ENCODE data around the gene CTNNA2.
"Not testable (repeated sequence)": the region's sequence is repeated elsewhere in the genome, so short reads cannot be mapped to it uniquely, and the experiment has no call there.

CTNNA2 gene

DNA sequence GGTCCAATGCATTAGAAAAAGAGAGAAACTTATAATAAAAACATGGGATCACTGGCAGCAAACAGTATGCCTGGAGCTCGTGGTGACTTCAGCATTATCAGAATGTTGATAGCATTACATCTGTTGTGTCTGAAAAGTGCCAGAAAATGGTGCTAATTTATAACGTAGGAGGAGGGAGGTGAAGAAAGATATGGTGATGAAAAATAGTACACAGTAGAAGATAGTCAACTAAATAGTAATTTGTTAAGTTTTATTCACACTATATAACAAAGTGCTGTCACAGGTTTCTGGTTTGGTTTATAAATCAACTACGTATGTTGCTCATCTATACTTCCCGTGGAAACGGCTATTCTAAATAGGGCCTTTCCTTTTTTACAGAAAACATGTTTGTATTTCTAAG lies 674.3 kb downstream of the CTNNA2 start:
- no peak for DNase-seq
- in situ Hi-C loops (cut with MboI; ENCODE audit: low pct_unique_long_range_greater_than_20kb, low sequenced_read_pairs) = no loop called here

DNA sequence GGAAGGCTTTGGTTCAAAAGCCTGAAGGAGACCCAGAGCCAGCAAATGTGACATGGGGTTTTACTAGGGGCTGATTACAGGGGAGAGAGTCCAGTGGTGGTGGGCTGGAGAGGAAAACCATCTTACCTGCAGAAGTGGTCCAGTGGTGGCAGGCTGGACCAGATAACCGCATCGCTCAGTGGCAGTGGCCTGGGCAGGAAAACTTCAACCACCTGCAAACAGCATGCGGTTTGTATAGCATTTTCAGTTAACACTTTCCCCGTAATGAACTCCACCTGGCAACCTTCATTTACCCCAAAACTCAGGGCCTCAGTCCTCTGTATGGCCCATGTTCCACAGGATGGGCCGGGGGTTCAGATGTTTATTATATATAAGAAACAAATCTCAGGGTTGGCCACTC lies 677.3 kb downstream of the CTNNA2 start:
- no peak for DNase-seq
- in situ Hi-C loops (cut with MboI; ENCODE audit: low pct_unique_long_range_greater_than_20kb, low sequenced_read_pairs) = no loop called here

DNA sequence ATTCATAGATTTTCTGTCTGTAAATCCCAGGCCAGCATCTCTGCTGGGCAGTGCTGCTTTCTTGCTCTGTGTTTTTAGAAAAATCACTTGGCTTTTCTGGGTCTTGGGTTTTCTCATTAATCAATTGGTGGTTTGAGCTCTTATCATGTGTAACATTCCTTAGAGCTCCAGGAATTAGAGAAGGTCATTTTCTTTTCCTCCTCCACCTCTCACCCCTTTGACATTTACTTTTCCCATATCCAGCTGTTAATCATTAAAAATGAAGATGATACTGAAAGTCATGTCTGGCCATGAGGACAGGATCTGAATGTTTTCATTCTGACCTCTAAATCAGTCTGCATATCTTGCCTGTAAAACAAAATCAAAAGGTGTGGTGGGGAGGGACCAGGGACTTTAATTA lies 680.7 kb downstream of the CTNNA2 start:
- in situ Hi-C loops (cut with MboI; ENCODE audit: low pct_unique_long_range_greater_than_20kb, low sequenced_read_pairs) = no loop called here
- no peak for DNase-seq

DNA sequence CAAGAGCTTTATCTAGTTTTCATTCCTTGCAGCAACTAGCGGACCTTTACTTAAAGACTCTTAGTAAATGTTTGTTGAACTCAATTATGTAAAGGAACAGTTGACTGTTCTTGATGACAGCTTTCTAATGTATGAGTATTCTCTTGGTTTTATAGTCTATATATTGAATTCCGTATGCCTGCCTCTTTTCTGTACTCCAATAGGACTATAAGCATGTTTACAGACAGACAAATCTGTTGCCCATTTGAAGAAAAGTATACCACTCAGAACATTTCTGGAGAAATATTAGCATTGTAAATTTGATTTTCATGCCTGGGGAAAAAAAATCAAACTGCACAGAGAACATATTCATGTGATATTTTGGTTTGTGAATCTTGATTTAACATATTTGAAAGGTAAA lies 682.2 kb downstream of the CTNNA2 start:
- in situ Hi-C loops (cut with MboI; ENCODE audit: low pct_unique_long_range_greater_than_20kb, low sequenced_read_pairs) = no loop called here
- DNase-seq = no peak

DNA sequence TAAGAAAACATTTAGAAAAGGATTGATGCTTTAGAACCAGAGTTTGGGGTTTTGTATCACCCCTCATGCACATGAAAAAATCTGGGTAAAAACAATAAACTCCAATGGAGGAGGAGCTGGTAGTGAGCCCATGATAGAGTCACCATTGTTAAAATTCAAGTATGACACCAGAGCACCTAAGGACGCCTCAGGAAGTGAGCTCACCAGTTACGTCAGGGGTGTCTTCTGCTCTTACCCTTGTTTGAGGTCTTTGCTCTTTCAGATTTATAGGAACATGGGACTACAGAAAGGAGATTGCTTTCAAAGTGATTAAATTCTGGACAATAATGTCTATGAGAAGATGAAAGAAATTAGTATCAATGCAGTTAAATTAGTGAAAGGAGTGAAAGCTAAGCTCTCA lies 685.2 kb downstream of the CTNNA2 start:
- DNase-seq = no peak
- in situ Hi-C loops (cut with MboI; ENCODE audit: low pct_unique_long_range_greater_than_20kb, low sequenced_read_pairs) = no loop called here

DNA sequence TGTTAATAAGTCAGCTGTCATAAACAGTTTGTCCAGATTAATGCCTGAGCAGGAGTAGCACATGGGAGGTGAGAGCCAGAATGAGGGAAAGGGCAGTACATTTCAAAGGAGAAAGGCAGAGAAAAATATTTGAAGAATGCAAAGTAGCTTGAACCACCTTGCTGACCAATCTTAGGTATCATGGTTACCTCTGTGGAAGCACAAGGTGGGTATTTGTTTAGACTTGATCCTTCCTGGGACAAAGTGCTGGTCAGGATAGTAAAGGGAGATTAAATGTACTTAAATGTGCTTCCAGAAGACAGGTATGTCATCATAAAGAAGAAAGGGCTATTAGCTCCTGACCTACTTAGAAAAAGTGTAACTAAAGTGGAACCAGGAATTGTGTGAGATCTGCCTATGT lies 686.7 kb downstream of the CTNNA2 start:
- no peak for DNase-seq
- in situ Hi-C loops (cut with MboI; ENCODE audit: low pct_unique_long_range_greater_than_20kb, low sequenced_read_pairs) = no loop called here

DNA sequence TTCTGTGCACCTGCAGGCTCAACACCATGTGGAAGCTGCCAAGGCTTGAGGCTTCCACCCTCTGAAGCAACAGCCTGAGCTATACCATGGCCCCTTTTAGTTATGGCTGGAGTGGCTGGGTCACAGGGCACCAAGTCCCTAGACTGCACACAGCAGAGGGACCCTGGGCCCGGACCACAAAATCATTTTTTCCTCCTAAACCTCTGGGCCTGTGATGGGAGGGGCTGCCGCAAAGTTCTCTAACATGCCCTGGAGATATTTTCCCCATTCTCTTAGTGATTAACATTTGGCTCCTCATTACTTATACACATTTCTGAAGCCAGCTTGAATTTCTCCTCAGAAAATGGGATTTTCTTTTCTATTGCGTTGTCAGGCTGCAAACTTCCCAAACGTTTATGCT lies 691.1 kb downstream of the CTNNA2 start:
- in situ Hi-C loops (cut with MboI; ENCODE audit: low pct_unique_long_range_greater_than_20kb, low sequenced_read_pairs); DNase-seq: not testable (repeated sequence)

DNA sequence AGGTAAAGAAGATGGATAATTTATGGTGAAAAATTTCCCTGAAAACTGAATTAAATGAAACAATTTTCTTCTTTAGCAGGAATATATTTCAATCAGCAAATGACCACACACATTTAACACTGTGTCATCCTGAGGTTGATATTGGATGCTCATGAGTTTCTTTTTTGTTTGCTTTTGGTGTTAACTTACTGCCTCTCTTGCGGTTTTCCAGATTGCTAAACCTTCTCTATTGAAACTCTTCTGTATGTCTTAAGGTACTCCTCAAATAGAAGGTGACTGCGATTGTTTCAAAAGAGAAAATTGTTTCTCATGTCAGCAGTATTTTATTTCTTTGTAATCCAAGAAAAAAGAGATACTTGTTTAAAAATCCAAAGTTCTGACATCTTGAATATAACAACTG lies 692.6 kb downstream of the CTNNA2 start:
- no peak for DNase-seq
- in situ Hi-C loops (cut with MboI; ENCODE audit: low pct_unique_long_range_greater_than_20kb, low sequenced_read_pairs) = no loop called here

DNA sequence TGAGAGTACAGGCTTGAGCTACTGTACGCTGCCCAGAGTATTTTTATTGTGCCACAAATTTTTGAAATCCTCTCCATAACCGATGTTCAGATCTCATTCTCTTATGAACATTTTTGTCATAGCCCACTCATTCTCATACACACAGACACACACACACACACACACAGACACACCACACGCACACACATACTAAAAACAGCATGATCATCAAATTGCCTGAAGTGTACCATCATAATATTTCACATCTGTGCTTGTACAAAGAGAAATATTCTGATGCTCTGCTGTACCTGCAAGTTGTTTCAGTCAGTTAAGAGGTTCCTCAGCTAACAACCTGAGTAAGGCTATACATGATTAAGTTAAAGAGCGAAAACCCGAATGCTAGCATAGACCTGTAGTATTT lies 696.6 kb downstream of the CTNNA2 start:
- in situ Hi-C loops (cut with MboI; ENCODE audit: low pct_unique_long_range_greater_than_20kb, low sequenced_read_pairs) = no loop called here

DNA sequence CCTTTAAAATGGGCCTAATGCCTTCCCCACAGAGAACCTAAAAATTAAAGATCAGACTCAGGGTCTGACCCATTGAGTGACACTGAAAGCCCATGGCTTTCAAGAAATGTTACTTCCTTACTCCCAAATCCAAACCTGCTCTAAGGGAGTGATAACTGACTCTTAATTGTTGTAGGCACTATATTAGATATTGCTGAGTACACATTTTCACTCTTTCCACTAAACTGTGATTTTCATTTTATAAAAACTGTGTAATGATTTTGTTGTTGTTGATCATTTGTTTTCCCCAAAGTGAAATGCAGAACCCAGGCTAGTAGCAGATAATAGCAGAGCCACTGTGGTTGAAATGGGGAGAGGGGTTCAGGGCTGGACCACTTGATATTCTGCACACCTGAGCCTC lies 704.6 kb downstream of the CTNNA2 start:
- DNase-seq = no peak
- in situ Hi-C loops (cut with MboI; ENCODE audit: low pct_unique_long_range_greater_than_20kb, low sequenced_read_pairs) = no loop called here

More for the DNA sequence above, 696.6 kb downstream of the CTNNA2 start:
- DNase-seq = no peak

DNA sequence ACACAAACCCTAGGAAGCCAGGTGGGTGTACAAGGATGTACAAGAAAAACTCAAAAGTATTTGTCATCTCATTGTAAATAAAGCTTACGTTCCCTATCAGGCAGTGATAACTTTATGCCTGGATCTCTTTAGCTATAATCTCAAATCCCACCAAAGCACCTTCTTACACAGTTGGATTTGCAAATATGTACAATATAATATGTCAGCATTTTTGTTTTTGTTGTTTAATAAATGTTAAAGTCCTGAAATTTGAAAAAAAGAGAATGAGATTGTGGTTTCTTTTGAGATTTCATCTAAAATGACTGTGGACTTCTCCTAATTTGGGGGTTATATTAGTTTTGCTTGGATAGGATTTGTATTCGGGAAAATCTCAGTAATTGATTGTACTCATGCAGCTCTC lies 709.8 kb downstream of the CTNNA2 start:
- DNase-seq = no peak

DNA sequence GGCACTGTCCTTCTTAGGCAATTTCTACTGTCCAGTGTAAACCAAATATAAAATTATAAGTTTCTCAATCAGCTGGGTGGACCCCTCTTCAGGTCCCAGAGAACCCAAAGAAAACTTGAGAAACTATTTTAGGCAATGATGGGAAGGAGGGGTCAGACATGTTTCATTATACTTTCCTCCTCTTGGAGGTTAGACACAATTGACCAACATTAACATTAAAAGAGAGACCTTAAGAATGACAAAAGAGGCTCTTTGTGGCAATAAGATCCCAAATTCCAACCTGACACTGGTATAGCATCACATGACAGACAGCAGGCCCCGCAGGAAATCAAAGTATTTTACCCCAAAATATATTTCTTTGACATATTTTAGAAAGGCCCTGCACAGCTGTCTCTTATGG lies 718.6 kb downstream of the CTNNA2 start:
- no peak for DNase-seq
- in situ Hi-C loops (cut with MboI; ENCODE audit: low pct_unique_long_range_greater_than_20kb, low sequenced_read_pairs) = no loop called here

More for the DNA sequence above, 709.8 kb downstream of the CTNNA2 start:
- in situ Hi-C loops (cut with MboI; ENCODE audit: low pct_unique_long_range_greater_than_20kb, low sequenced_read_pairs) = no loop called here

DNA sequence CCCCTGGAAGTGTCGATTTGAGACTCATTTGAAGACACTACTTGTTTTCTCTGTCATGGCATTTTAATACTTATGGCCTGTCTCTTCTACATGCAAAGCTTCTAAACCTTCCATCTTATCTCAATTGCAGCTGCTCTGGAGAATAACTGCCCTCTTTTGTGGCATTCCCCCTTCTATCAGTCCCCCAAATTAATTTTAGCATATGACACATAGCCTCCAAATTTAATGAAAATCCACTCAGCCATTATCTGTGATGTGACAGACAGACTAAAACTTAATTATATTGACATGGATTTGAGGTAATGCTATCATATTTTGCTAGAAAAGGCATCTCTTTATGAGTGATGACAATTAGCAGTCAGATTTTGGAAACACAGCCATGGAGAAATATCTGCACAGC lies 720.5 kb downstream of the CTNNA2 start:
- in situ Hi-C loops (cut with MboI; ENCODE audit: low pct_unique_long_range_greater_than_20kb, low sequenced_read_pairs) = no loop called here
- no peak for DNase-seq

DNA sequence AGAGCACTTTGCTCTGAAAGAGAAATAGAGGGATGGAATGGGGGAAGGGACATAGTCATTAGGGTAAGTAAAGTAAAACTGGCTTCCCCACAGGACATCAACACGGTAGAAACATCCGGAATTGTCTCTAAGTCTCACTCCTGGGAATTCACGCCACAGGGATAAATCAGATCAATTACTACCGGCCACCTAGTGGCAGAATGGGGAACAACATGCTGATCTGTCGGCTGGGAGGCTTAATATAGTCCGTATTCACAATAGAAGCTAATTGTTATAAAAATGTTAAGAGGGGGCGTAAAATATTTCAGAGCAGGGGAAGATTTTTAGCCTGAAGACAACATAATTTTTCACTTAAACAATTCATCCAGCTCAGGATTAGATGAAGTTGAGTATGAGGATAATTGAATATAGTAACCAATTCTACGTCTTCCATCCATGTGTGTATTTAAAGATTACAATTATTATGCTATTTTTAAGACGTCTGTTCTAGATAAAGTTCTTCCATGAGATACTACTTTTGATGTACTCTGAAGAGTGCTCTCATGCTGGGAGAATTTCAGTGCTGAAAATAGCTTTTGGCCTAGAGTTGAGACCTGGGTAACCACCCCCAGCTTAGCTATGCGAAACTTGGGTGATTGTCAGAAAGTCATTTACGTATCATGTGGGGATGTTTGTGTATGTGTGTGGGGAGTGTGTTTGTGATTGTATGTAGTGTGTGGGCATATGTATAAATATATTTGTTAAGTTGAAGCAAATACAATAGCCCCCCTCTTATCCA lies 726.0 kb downstream of the CTNNA2 start:
- in situ Hi-C loops (cut with MboI; ENCODE audit: low pct_unique_long_range_greater_than_20kb, low sequenced_read_pairs) = no loop called here

DNA sequence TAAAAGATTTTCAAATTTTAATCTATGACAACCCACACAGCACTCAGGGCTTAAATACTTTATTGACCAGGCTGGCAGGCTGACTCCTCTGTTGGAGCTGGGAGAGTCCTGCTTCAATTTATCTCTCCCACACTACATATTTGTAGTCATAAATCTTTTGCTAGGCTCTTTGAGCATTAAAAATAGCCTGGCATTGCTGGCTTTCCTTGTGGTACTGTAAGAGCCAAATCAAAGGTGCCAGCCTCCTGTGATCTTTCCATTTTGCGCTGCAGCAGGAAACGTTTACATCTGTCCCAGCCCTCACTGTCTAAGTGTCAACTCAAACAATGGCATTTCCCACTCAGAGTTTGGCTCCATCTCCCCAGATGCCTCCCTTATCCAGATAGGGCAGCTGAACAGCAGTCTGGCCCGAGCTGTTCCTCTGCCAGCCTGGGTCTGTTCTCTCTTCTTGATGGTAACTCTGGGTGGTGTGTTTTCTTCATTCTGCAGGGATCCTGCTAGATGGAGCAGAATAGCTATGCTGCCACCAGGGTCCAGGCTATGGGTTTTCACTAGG lies 729.6 kb downstream of the CTNNA2 start:
- DNase-seq = no peak
- in situ Hi-C loops (cut with MboI; ENCODE audit: low pct_unique_long_range_greater_than_20kb, low sequenced_read_pairs) = no loop called here

More for the DNA sequence above, 726.0 kb downstream of the CTNNA2 start:
- DNase-seq = peak; percentile 27

DNA sequence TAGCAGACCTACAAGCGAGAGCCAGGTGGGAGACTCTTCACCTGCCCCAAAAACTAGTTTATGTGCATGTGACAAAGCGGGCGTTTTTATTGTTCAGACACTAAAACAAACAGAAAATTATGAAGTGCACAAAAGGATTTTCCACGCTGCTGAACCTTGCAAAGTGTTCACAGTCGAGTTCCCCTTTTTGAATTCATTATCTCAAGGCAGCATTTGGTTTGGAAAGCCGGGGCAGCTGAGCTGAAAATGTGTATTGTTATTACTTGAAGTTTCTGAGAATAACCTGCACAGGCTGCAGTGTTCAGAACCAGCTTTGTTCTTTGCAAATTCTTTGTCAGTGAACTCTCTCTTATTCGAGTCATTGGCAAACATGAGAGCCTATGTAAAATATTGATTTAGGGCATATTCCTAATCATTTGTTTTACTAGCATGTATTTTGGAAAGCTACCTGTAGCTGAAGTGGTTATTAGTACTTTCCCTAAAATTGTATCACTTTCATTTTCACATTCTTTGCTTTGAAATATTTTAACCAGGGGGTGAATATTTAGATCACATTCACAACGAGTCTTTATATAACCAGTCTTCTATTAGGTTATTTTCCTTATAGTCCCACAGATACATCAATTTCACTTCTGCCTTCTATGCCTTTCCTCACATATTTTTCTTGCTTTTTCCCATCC lies 732.2 kb downstream of the CTNNA2 start:
- DNase-seq = peak; percentile 9
- in situ Hi-C loops (cut with MboI; ENCODE audit: low pct_unique_long_range_greater_than_20kb, low sequenced_read_pairs) = no loop called here

DNA sequence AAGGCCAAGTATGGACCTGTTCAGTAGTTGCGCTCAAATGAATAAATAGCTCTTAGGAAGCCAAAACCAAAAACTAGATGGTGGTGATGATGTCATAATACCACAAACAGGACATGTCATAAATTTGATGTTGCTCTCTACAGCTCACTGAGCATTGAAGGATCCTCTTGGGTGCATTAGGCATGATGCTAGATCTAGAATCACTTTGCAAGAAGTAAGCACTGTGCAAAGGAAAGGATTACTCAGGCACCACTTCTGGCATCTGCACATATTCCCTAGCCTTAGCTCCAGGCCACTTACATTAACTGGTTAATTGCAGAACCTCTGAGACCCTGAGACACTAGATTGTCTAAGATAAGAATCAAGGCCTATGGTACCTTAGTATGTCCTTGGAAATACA lies 733.7 kb downstream of the CTNNA2 start:
- DNase-seq = no peak

DNA sequence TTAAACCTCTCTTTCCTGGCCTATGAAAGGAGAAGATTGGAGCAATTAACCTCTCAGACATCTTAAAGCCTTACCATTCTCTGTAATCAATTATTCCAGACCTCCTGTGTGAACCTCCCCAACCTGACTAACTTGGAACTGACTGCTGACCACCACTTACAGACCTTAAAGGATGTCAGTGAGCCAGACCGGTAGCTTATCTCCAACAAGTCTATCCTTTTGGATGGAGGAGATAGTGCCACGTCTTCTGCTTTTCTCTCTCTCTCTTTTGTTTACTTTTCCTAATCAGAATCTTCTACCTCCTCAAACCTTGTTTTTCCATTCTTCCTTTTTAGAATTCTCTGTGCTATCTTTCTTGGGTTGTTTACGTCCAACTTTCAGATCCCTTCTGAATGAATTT lies 734.5 kb downstream of the CTNNA2 start:
- no peak for DNase-seq
- in situ Hi-C loops (cut with MboI; ENCODE audit: low pct_unique_long_range_greater_than_20kb, low sequenced_read_pairs) = no loop called here

More for the DNA sequence above, 733.7 kb downstream of the CTNNA2 start:
- in situ Hi-C loops (cut with MboI; ENCODE audit: low pct_unique_long_range_greater_than_20kb, low sequenced_read_pairs) = no loop called here

DNA sequence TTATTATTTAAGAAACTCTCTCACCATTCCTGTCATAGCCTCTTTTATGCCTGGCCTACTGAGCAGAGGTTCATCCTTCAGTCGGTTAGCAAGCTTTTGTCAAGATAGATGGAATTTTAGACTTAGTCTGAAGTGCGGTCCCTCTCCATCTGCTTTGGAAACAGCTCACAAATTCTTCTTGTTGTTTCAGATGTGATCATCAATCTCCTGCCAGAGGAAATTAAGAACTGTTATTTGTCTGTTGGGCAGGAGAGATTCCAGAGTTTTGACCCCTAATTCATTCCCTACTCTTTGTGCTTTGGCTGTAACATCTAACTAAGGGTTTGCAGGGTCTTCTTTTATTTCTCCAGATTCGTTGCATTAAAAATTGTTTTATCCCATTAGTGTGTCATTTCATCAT lies 735.3 kb downstream of the CTNNA2 start:
- in situ Hi-C loops (cut with MboI; ENCODE audit: low pct_unique_long_range_greater_than_20kb, low sequenced_read_pairs) = no loop called here
- no peak for DNase-seq

DNA sequence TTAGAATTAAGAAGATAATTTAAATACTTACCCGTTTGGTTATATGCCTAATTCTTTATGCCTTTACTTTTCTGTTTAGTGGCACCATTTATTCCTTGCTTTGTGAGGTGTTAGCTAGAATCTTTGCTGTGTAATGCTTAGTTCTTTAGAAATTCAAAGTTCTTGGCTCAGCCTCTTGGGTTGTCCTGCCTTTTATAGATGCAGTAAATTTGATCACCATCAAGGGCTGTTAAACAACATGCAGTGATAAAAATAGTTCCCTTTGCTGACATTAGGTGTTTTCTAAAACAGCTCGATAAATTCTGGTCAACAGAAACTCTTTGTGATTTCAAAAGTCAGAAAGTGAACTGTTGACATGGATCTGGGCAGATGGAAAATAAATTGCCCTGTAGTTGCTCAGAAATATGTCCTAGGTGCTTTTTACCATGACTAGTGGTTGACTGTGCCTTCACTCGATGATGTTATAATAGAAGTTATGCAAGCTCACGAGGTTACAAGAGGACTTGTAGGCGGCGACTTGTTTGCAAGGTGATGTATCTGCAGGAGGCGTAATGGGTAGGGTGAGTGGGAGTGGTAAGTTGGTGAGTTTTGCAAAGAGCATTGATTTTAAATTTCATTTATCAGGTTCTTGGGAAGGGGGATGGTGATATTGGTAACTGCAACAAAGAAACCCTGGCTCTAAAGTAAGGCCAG lies 739.6 kb downstream of the CTNNA2 start:
- DNase-seq = no peak
- in situ Hi-C loops (cut with MboI; ENCODE audit: low pct_unique_long_range_greater_than_20kb, low sequenced_read_pairs) = no loop called here
